ENCODE measurements around the gene GOPC. TPM values are rescaled to one million over a fixed set of nuclear protein-coding genes. Genes with fewer than 3 reads are reported as not detected.
A peak's percentile ranks its signal among the peaks of the same experiment; 100 is the strongest.
"Not testable (repeated sequence)": the region's sequence is repeated elsewhere in the genome, so short reads cannot be mapped to it uniquely, and the experiment has no call there.

Gene GOPC
- total RNA-seq = 31.5 TPM

DNA sequence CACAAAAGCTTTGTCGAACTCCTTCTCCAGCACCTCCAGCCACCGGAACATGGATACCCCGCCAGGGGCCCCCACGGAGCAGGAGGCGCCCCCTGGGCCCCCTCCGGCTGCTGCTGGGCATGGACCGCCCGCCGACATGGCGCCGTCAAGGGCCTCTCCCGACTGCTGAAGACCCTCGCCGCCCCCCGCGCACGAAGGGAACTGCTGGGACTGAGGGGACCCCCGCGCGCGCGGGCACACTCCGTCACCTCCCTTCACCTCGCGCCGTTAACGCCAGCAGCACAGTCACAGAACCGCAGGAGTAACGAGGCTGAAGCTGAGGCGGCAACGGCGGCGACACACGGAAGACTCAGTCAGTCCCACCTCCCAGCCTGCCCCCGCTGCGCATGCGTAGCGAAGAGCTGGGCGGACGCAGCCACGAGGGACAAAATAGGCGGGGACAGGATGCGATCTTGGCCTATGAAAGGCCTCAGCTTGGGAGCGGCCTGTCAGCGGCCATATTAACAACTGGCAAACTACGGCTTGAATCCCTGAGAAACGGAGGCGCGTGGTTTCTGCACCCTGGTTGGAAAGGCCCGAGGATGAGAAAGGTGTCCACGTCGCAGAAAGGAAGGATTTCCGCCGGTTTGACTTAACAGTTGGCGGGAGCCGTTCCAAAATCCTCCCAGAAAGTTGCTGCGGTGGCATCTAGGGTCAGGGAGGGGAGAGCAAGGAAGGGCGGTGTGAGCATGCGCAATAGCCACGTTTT, at the start of gene GOPC:
Gene GOPC (minus strand): TSS at position 361 of the 748 bp plus-strand sequence. CDS start 223 bp downstream, at position 138.
- ATAC-seq = peak; percentile 100
- intact Hi-C loops (cut with DNase I) = no loop called here
- peak; percentile 96 for DNase-seq (ENCODE audit: low spot score)

DNA sequence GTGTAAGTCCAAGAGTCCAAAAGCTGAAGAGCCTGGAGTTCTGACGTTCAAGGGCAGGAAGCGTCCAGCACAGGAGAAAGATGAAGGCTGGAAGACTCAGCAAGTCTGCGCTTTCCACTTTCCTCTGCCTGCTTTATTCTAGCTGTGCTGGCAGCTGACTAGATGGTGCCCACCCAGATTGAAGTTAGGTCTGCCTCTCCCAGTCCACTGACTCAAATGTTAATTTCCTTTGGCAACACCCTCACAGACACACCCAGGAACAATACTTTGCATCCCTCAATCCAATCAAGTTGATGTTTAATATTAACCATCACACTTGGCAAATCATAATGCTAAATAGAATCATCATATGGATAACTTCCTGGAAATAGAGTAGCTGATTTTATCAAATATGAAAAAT, 49.7 kb upstream of the GOPC start:
- intact Hi-C loops (cut with DNase I); ATAC-seq; DNase-seq (ENCODE audit: low spot score): not testable (repeated sequence)

DNA sequence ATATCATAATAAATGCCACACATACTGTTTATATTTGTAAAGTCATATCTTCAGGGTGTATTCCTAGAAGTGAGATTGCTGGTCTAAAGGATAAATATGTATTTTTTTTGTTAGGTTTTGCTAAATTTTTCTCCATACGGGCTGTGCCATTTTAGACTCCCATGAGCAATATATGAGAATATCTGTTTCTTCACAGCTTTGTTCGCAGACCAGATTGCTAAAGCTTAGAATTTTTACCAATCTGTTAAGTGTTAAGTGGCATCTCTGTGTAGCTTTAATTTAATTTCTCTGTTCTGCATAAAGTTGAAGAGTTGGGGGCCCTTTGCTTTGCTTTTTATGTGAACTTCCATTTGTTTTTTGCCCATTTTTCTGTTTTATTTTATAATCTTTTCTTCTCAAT, 40.7 kb upstream of the GOPC start:
- DNase-seq (ENCODE audit: low spot score) = no peak
- intact Hi-C loops (cut with DNase I) = no loop called here
- no peak for ATAC-seq

DNA sequence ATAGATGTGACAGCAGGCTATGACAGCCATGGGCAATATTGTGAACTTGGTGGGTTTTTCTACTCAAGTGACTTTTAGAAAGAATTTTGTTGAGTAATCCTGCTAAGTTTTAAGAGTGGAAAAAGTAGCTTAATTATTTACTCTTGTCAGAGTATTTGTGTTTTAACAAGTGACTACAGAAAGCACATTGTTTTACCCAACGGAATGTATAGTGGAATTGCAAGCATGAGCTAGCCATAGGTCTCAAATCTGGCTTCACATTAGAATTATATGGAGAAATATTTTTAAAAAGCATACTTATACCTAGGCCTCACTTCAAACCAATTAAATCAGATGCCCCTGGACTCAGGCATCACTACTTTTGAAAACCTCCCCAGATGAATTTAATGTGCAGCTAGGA, 35.5 kb upstream of the GOPC start:
- ATAC-seq (no peak), DNase-seq (ENCODE audit: low spot score) (no peak)
- intact Hi-C loops (cut with DNase I) = no loop called here

DNA sequence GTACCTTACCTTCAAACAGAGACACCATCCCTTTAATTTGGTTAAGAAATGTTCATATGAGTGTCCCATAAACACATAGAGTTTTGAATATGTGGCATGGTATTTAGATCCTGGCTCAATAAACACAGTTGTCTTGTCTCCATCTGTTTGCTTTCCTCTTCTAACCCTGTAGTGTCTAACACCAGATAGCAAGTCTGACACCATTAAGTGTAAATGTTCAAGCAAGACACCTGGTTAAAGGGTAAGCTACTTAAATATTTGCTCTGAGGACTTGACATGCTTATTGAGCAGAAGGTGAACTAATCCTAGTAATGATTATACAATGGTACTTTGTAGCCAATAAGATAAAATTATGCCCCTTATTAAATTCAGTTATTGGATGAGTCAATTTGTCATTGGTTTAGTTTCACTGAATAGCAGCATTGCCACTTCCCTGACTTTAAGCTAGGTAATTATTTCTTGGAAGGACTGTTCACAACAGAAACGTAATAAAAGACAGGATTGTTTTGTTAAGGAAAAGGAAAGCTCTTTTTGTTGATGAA, 26.9 kb upstream of the GOPC start:
- DNase-seq (ENCODE audit: low spot score) = no peak
- intact Hi-C loops (cut with DNase I) = loop anchor here (1.0 kb wide), 1 partner anchor 9 kb away; no protein-coding TSS in a partner anchor
- no peak for ATAC-seq

DNA sequence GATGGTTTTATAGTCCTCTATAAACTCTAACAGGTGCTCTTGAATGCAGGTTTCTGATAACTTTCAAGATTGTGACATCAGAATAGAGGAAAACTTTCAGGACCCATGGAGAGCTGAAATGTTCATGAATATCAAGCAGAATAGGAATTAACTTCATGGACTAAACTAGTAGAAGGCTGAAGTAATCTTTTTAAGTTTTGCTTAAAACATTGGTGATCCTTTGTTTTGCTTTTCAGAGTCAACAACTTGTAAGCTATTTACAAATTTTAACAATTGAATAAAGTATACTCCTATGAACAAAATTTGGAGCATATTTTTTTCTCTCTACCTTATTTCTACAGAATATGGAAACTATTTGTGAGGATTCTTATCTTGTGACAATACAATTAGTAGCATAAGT, 25.2 kb upstream of the GOPC start:
- ATAC-seq (no peak), DNase-seq (ENCODE audit: low spot score) (no peak)
- intact Hi-C loops (cut with DNase I) = no loop called here

DNA sequence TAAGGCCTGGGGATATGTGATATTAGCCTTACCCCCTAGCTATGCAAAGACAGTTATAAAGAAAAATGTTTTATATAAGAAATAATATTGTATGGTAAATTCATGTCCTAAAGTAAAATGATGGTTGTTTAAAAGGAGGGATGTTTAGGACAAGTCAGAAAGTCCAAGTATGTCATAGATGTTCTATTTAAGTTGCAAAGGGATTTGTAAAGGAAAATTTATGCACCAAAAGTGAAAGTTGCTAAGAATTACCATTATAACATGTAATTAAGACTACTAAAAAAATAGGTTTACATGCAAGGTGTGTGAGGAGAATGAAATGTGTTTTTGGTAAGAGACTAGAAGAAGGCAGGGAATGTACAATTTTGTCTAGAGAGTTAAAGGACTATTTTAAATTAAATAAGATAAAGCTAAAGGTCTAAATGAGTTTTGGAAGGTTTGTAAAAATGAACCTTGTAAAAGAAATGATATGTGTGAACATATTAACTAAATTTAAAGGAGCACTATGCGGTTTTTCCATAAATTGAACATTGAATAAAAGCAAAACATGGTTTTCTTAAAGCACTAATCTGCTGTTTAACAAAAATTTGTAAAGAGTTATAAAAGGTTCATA, 22.7 kb upstream of the GOPC start:
- ATAC-seq = no peak
- intact Hi-C loops (cut with DNase I) = no loop called here
- no peak for DNase-seq (ENCODE audit: low spot score)

DNA sequence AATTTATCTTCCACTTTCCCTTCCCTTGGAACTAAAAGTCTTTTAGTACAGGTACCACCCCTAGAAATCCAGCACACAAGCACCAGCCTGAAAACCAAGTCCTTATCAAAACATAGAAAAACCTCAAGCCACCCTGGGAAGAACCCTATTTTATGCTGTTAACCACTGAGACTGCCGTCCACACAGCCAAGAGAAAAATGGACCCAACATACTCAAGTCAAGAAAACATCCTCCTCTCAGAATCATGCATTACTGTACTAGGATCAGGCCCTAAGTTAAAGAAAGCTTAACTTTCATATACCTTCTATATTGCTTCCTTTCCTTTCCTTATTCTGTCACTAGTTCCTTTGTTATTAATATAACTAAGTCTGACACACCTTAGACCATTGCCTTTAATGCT, 16.9 kb upstream of the GOPC start:
- ATAC-seq = no peak
- intact Hi-C loops (cut with DNase I) = no loop called here

DNA sequence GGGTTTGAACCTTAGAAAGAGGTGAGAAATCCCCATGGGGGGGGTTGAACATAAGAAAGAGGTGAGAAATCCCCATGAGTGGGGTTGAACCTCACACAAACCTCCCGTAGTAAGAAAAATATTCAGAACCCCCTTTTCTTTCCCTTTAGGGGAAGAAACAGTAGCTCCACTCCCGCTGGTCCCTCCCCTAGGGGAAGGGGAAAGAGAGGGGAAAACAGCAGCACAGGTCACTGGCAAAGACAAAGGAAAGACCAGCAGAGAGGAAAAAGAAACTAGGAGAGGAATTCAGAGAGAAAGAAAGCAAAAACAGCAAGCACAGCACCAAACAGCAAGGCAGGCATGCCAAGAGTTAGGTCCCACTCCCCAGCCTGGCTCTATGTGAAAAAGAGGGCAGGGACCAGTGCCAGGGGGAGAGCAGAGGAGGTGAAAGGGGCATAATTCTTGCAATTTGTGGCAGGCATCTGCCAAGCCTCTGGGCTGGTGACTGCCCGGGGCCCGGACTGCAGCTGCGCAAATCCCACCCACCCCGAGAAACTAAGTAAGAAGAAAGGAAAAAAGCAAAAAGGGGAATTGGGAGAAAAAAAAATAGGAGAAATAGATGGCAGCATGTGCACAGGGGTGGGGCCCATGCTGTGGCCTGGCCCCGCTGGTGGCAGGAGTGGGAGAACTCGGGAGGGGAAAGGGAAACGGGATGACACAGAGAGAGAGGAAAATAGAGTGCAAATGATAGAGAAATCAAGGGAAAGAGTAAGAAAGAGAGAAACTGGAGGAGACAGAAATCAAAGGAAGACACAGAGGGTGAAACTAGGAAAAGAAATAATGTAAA, 15.1 kb upstream of the GOPC start:
- intact Hi-C loops (cut with DNase I) = no loop called here
- no peak for ATAC-seq

More for the DNA sequence above, 16.9 kb upstream of the GOPC start:
- DNase-seq (ENCODE audit: low spot score) = no peak

DNA sequence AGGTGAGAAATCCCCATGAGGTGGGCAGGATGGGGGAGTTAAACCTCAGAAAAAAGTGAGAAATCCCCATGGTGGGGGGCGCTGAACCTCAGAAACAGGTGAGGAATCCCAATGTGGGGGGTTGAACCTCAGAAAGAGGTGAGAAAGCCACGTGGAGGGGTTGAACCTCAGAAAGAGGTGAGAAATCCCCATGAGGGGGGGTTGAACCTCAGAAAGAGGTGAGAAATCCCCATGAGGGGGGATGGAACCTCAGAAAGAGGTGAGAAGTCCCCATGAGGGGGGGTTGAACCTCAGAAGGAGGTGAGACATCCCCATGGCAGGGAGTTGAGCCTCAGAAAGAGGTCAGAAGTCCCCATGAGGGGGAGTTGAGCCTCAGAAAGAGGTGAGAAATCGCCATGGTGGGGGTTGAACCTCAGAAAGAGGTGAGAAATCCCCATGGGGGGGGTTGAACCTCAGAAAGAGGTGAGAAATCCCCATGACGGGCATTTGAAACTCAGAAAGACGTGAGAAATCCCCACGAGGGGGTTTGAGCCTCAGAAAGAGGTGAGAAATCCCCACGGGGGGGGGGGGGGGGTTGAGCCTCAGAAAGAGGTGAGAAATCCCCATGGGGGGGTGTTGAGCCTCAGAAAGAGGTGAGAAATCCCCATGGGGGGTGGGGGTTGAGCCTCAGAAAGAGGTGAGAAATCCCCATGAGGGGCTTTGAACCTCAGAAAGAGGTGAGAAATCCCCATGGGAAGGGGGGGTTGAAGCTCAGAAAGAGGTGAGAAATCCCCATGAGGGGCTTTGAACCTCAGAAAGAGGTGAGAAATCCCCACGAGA, 14.3 kb upstream of the GOPC start:
- intact Hi-C loops (cut with DNase I) = no loop called here
- no peak for ATAC-seq
- DNase-seq (ENCODE audit: low spot score) = no peak

More for the DNA sequence above, 15.1 kb upstream of the GOPC start:
- no peak for DNase-seq (ENCODE audit: low spot score)

DNA sequence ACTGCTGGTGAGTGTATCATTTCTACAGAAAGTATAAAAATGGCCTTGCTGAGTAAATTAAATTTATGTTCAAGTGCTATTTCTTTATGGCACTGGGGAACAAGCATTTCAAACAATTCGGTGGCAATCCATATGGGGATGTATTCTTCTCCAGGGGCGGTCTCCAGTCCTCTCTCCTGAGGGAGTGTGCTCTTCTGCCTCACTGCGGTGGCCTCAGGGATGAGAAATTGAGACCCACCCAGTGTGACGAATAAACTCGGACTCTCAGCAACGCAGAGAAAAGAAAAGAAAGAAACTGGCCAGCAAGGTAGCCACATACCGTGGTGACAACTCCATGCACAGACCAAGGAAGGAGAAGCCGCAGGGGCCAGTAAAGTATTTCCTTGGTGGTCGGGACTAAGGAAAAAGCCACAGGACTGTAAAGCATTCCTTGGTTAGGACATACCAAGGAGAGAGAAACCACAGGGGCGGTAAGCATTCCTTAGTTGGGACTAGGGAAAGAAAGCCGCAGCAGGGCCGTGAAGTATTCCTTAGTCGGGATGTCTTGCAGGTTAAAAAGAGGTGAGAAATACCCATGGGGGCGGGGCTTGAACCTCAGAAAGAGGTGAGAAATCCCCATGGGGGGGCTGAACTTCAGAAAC, 13.6 kb upstream of the GOPC start:
- ATAC-seq (no peak), DNase-seq (ENCODE audit: low spot score) (no peak)
- intact Hi-C loops (cut with DNase I) = no loop called here

DNA sequence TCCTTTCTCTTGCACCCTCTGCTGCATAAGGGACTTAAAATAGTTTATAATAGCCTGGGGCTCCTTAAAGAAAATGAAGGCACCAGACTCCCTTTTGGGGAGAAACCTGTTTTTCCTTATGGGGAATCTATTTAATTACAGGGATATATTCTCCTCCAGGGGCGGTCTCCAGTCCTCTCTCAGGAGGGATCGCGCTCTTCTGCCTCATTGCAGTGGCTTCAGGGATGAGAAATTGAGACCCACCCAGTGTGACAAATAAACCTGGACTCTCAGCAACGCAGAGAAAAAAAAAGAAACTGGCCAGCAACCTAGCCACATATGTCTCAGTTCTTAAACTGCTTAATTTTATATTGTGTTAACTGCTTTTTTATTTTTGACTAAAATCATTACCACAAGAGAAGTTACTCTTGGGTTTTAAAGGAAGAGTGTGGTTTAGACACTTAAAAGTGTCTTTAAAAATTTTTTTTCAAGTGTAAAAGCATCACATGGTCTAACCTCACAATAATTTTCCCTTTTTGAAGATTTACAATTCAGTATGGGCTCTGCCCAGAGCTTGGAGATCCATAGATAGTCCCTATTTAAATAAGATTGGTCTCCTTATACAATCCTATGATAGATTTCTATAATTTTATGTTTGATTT, 11.7 kb upstream of the GOPC start:
- no peak for DNase-seq (ENCODE audit: low spot score)
- ATAC-seq = no peak
- intact Hi-C loops (cut with DNase I) = no loop called here

DNA sequence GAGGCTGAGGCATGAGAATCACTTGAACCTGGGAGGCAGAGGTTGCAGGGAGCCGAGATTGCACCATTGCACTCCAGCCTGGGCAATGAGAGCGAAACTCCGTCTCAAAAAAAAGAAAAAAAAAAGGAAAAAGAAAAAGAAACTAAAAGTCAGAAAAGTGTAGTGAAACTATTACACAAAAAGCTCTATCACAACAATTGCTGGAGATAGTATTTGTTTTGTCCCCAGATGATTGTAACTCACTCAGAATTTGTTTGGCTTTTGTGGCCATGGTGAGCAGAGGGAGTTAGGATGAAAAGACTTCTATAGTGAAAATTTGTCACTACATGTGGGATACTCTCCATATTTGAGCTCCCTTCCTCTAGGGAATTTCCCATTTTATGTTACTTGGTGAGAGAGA, 5.2 kb upstream of the GOPC start:
- intact Hi-C loops (cut with DNase I) = no loop called here
- no peak for DNase-seq (ENCODE audit: low spot score)
- ATAC-seq = no peak

DNA sequence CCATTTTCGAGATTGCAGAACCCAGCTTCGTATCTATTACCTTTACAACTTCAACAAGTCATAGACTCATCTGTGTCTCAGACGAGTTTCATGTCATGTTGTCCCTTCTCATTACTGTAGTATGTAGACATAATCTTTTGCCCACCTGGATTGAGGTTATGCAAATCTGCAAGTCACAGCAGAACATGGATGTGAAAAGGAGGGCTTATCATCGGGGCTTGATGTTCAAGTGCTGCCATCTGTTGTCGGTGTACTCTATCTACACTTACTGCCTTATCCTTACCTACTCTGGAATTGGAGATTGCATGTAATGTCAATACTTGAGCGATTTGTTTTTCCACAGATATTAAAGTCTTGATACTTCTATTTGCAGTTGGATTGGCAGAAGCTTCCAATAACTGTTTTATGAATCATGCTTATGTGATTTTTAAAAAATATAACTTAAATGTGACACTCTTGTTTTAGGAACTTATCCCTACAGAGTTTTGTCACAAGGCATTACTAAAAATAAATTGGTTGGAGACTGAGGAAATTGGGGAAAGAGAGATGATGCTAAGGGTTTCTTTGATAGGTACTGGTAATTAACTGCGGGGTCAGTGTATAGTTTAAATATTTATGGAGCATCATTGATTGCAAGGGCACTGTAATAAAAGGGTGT, 3.0 kb upstream of the GOPC start:
- intact Hi-C loops (cut with DNase I) = no loop called here
- no peak for DNase-seq (ENCODE audit: low spot score)
- no peak for ATAC-seq

DNA sequence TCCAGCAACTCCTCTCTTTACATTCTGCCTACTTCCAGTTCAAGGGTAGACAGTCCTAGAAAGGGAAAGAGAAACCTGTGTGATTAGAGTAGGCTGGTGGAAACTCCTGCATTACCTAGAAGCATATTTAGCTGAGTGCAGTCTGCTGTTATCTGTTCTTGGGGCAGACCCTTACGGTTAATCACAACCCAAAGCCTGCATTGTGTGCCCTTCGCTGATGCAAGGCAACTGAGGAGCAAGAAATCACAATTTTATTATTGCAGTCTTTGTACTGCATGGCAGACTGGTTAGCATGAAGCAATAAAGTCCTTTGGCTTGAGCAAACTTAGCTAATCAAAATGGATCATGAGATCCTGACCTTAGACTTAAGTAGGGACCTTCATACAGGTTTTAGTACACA, 1.5 kb upstream of the GOPC start:
- intact Hi-C loops (cut with DNase I) = no loop called here
- no peak for DNase-seq (ENCODE audit: low spot score)
- ATAC-seq = no peak

DNA sequence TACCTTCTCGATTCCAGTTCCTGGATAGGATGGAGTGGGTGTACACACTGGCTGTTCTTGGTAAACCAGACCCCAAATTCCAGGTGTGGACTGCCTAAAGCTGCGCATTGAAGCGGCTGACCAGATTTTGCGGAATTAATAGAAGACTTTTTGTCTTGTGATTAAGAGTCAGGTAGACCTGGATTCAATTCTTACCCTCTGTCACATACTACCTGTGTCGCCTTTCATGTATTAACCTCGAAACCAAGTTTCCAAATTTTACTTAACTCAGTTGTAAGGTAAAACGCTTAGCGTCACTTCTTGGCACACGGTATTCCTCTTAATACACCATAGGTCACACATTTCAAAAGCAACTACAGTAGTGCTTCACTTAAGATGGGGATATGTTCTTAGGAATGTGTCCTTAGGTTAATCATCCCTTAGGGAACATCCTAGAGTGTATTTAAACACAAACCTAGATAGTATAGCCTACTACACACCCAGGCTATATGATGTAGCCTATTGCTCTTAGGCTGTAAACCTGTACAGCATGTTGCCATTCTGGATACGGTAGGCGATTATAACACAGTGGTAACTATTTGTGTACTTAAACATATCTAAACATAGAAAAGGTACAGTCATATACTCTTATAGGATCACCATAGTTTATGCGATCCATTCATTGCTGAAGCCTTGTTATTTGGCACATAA, 733 bp upstream of the GOPC start:
- intact Hi-C loops (cut with DNase I) = no loop called here
- DNase-seq (ENCODE audit: low spot score) (no peak), ATAC-seq (no peak)

DNA sequence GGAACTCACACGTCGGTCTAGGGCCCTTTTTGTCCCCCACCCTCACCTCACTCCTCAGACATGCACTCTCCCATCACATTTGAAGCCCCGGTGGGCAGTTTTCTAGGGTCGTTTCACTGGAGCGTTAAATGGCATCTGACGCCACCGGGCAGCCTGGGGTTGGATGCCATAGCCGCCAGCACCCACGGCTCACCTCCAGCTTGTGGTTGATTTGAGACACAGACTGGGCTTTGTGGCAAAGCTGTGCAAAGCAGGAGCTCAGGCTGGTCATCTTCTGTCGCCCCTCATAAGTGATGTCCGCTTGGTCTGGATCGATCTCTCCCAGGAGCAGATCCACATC, 530 bp downstream of the GOPC start:
- intact Hi-C loops (cut with DNase I) = no loop called here

More for the DNA sequence above, 530 bp downstream of the GOPC start:
- no peak for DNase-seq (ENCODE audit: low spot score)
- no peak for ATAC-seq
